Liver (tissue), 9 donors: ENCODE data around the gene CAPZB. TPM values are rescaled to one million over a fixed set of nuclear protein-coding genes. Genes with fewer than 3 reads are reported as not detected.
A peak's percentile ranks its signal among the peaks of the same experiment; 100 is the strongest.

Experiments
- DNase-seq: peaks from one replicate; pipeline ENCODE4 v3.0.0-alpha.2; 2017; ENCODE audit warnings: low spot score
- H3K27ac ChIP-seq, 2 donors: one replicate each; pipeline ENCODE4 v1.7.0; 2013; ENCODE audit warnings: inconsistent platforms in 2 of 2, low read length in 2 of 2, control low read depth in 1 of 2, low read depth in 1 of 2, mild to moderate bottlenecking in 1 of 2
- H3K27me3 ChIP-seq, 4 donors: one replicate each; pipeline versions ENCODE4 v1.6.1 to v1.7.0; 2013; ENCODE audit warnings: low read length in 3 of 4, inconsistent platforms in 1 of 4, mild to moderate bottlenecking in 1 of 4, moderate library complexity in 1 of 4; ENCODE audit not compliant: control insufficient read depth in 4 of 4, insufficient read depth in 4 of 4
- H3K36me3 ChIP-seq, 4 donors: one replicate each; pipeline versions ENCODE4 v1.6.1 to v1.7.0; 2013; ENCODE audit warnings: low read length in 3 of 4, mild to moderate bottlenecking in 3 of 4, low read depth in 1 of 4, moderate library complexity in 1 of 4; ENCODE audit not compliant: control insufficient read depth in 4 of 4, insufficient read depth in 3 of 4
- H3K4me1 ChIP-seq, 4 donors: one replicate each; pipeline versions ENCODE4 v1.6.1 to v1.7.0; 2013; ENCODE audit warnings: low read length in 3 of 4, mild to moderate bottlenecking in 3 of 4, moderate library complexity in 1 of 4; ENCODE audit not compliant: control insufficient read depth in 4 of 4, insufficient read depth in 4 of 4
- H3K4me3 ChIP-seq, 3 donors: one replicate each; pipeline versions ENCODE4 v1.6.1 to v1.7.0; 2013; ENCODE audit warnings: low read length in 3 of 3, control low read depth in 1 of 3, low read depth in 1 of 3, mild to moderate bottlenecking in 1 of 3
- H3K9ac ChIP-seq, 2 donors: one replicate each; pipeline ENCODE4 v1.7.0; 2013; ENCODE audit warnings: low read length in 2 of 2, mild to moderate bottlenecking in 2 of 2, moderate library complexity in 2 of 2, control low read depth in 1 of 2, low read depth in 1 of 2
- H3K9me3 ChIP-seq, 4 donors: one replicate each; pipeline versions ENCODE4 v1.6.1 to v1.7.0; 2013; ENCODE audit warnings: low read length in 3 of 4; ENCODE audit not compliant: control insufficient read depth in 4 of 4
- ATF3 ChIP-seq: IDR thresholded peaks from 2 replicates; pipeline ENCODE4 v1.6.1; 2016; ENCODE audit warnings: antibody characterized with exemption
- CTCF ChIP-seq: fragments of 150-350 bp; IDR thresholded peaks from 2 replicates; pipeline ENCODE4 v1.5.1; 2017; ENCODE audit warnings: improper control_type of control experiment, low read depth, low read length; ENCODE audit not compliant: missing input control
- EGR1 ChIP-seq, 2 donors: IDR thresholded peaks; 2 replicates each; pipeline ENCODE4 v1.6.1; 2016 to 2018; ENCODE audit warnings: antibody characterized with exemption in 2 of 2, low read depth in 2 of 2
- FOXA1 ChIP-seq: IDR thresholded peaks from 2 replicates; pipeline ENCODE4 v1.6.1; 2016; ENCODE audit warnings: antibody characterized with exemption
- FOXA2 ChIP-seq: IDR thresholded peaks from 2 replicates; pipeline ENCODE4 v1.6.1; 2016; ENCODE audit warnings: antibody characterized with exemption
- JUND ChIP-seq, 2 donors: IDR thresholded peaks; 2 replicates each; pipeline ENCODE4 v1.6.1; 2016; ENCODE audit warnings: antibody characterized with exemption in 2 of 2
- MAX ChIP-seq: IDR thresholded peaks from 2 replicates; pipeline ENCODE4 v1.6.1; 2016; ENCODE audit warnings: antibody characterized with exemption
- NR2F2 ChIP-seq: IDR thresholded peaks from 2 replicates; pipeline ENCODE4 v1.6.1; 2016; ENCODE audit warnings: antibody characterized with exemption
- RAD21 ChIP-seq, 2 donors: IDR thresholded peaks; 2 replicates each; pipeline ENCODE4 v1.6.1; 2016; ENCODE audit warnings: antibody characterized with exemption in 2 of 2, mild to moderate bottlenecking in 2 of 2
- REST ChIP-seq: IDR thresholded peaks from 2 replicates; pipeline ENCODE4 v1.6.1; 2016; ENCODE audit warnings: antibody characterized with exemption, mild to moderate bottlenecking
- SP1 ChIP-seq: IDR thresholded peaks from 2 replicates; pipeline ENCODE4 v1.6.1; 2018; ENCODE audit warnings: antibody characterized with exemption, mild to moderate bottlenecking
- TAF1 ChIP-seq: conservative IDR thresholded peaks from 2 replicates; pipeline ENCODE4 v1.6.1; 2016; ENCODE audit warnings: antibody characterized with exemption, mild to moderate bottlenecking
- ZBTB33 ChIP-seq: IDR thresholded peaks from 2 replicates; pipeline ENCODE4 v1.6.1; 2016; ENCODE audit warnings: antibody characterized with exemption
- WGBS: extraction: QIAGEN DNeasy Blood & Tissue Kit; methylation state at CpG from one replicate; pipeline ENCODE4 v1.1.7; 2013; 5-methylcytosine and 5-hydroxymethylcytosine counted together
- polyA plus RNA-seq, 2 donors: library from polyadenylated mRNA; stranded (reverse) in 1 of 2; unstranded in 1 of 2; fragments of 200-250 nt in 1 of 2; fragments of >200 nt in 1 of 2; fragmentation: Nextera tagmentation in 1 of 2; extraction: Ambion mirVana in 1 of 2; gene quantifications; one replicate each; pipeline versions ENCODE4 v1.2.1 to v1.2.3, GENCODE V29; 2013 to 2015
- total RNA-seq, 2 donors: library from RNA; depleted of rRNA; stranded (reverse); fragments of >200 nt; gene quantifications; one replicate each; pipeline ENCODE4 v1.2.3, GENCODE V29; 2014
- donor health status: healthy.
- donor health status: healthy.
- donor health status: healthy.
- donor health status: healthy.
- donor health status: healthy.

The CAPZB gene
- total and polyA plus RNA-seq, 4 donors: 38.3 to 98.9 (median 51.1) TPM

GRCh38 chr1:19342062-19342750, 143.1 kb downstream of the CAPZB start:
- no peaks in the 10 kb centered on the region for H3K9me3 ChIP-seq
- peaks cover 0 to 20% (median under 1%) of the 10 kb centered on the region in 4 donors for H3K36me3 ChIP-seq
- H3K4me1 ChIP-seq: peaks cover 2 to 25% (median 14%) of the 10 kb centered on the region in 4 donors
- no peak overlapping the region for H3K9ac ChIP-seq
- no peaks in the 10 kb centered on the region for H3K27me3 ChIP-seq
- DNase-seq: no peak
- H3K4me3 ChIP-seq: no peak overlapping the region
- no peak overlapping the region for H3K27ac ChIP-seq
- TF ChIP-seq ATF3 (no peak), RAD21 (IDR thresholded peaks at IDR 0.05) (no peak), TAF1 (no peak), SP1 (no peak), CTCF (no peak), JUND (IDR thresholded peaks at IDR 0.05) (no peak), EGR1 (IDR thresholded peaks at IDR 0.05; ENCODE audit: low read depth in 2 of 2) (no peak), FOXA2 (no peak), ZBTB33 (no peak)
- 94% methylated on average over 27 of the region's 27 CpGs for WGBS

GRCh38 chr1:19341201-19342061, 143.9 kb downstream of the CAPZB start:
- TF ChIP-seq RAD21 (IDR thresholded peaks at IDR 0.05): peak; percentile 55 to 76
- no peak for TF ChIP-seq TAF1
- TF ChIP-seq CTCF: peak; percentile 79
- no peak for TF ChIP-seq JUND (IDR thresholded peaks at IDR 0.05)
- TF ChIP-seq REST: no peak
- no peak for TF ChIP-seq MAX
- no peak for TF ChIP-seq ZBTB33
- TF ChIP-seq NR2F2: no peak
- TF ChIP-seq SP1: no peak
- no peak for TF ChIP-seq FOXA1
- peaks cover 0 to 20% (median under 1%) of the 10 kb centered on the region in 4 donors for H3K36me3 ChIP-seq
- H3K4me3 ChIP-seq: no peak overlapping the region
- DNase-seq: peak; percentile 76
- no peaks in the 10 kb centered on the region for H3K27me3 ChIP-seq
- 71% methylated on average over 25 of the region's 25 CpGs for WGBS
- no peak overlapping the region for H3K9ac ChIP-seq
- H3K27ac ChIP-seq: no peak overlapping the region
- peaks cover 2 to 25% (median 14%) of the 10 kb centered on the region in 4 donors for H3K4me1 ChIP-seq
- no peaks in the 10 kb centered on the region for H3K9me3 ChIP-seq
